ENCODE results near the gene PDGFC. TPM values are rescaled to one million over a fixed set of nuclear protein-coding genes. Genes with fewer than 3 reads are reported as not detected.

The PDGFC gene
- polyA plus RNA-seq, 1 donor from 2014 or later = 3.8 TPM

GRCh38 chr4:156968479-156968984 is 3.1 kb downstream of the PDGFC start:
- Histone ChIP-seq H3K9ac (ENCODE audit: low read length) (no peak overlapping the region), H3F3A (ENCODE audit: insufficient read depth, low read length, poor library complexity, severe bottlenecking) (peaks cover 3% of the 10 kb centered on the region), H3K4me2 (ENCODE audit: low read length) (peak overlapping the region; percentile 25), H3K27ac (ENCODE audit: low read length) (no peak overlapping the region), H4K20me1 (ENCODE audit: insufficient read depth) (no peaks in the 10 kb centered on the region), H3K9me3 (ENCODE audit: low read length) (no peaks in the 10 kb centered on the region), H3K79me2 (replicated peaks; ENCODE audit: insufficient read depth, low read length) (peaks cover 25% of the 10 kb centered on the region), H3K27me3 (ENCODE audit: insufficient read depth, low read depth, low read length) (no peaks in the 10 kb centered on the region), H2AFZ (ENCODE audit: low read depth, low read length) (no peak overlapping the region), H3K4me3 (ENCODE audit: low read length) (peak overlapping the region; percentile 75), H3K9me2 (ENCODE audit: insufficient read depth, low read length) (no peaks in the 10 kb centered on the region), H3K36me3 (ENCODE audit: insufficient read depth, low read length) (no peaks in the 10 kb centered on the region)
- TF ChIP-seq SMC3 (conservative IDR thresholded peaks at IDR 0.05; ENCODE audit: poor library complexity) (peak; percentile 78), MXI1 (conservative IDR thresholded peaks at IDR 0.05; ENCODE audit: poor library complexity, severe bottlenecking) (no peak), RAD21 (conservative IDR thresholded peaks at IDR 0.05) (peak; percentile 77), CTCF (IDR thresholded peaks at IDR 0.05; ENCODE audit: poor library complexity, severe bottlenecking) (peak; percentile 77), TAF1 (IDR thresholded peaks at IDR 0.05; ENCODE audit: low read depth) (no peak), EP300 (conservative IDR thresholded peaks at IDR 0.05; ENCODE audit: poor library complexity, severe bottlenecking) (no peak), EZH2 (IDR thresholded peaks at IDR 0.05; ENCODE audit: borderline replicate concordance, insufficient read depth, low read length, poor library complexity, severe bottlenecking) (no peak)

- Histone ChIP-seq H3K27ac (ENCODE audit: low read length) (no peak overlapping the region), H3K4me2 (ENCODE audit: low read length) (no peak overlapping the region), H3F3A (ENCODE audit: insufficient read depth, low read length, poor library complexity, severe bottlenecking) (peaks cover 3% of the 10 kb centered on the region), H3K36me3 (ENCODE audit: insufficient read depth, low read length) (no peaks in the 10 kb centered on the region), H2AFZ (ENCODE audit: low read depth, low read length) (no peak overlapping the region), H4K20me1 (ENCODE audit: insufficient read depth) (no peaks in the 10 kb centered on the region), H3K9me3 (ENCODE audit: low read length) (no peaks in the 10 kb centered on the region), H3K9ac (ENCODE audit: low read length) (no peak overlapping the region), H3K9me2 (ENCODE audit: insufficient read depth, low read length) (no peaks in the 10 kb centered on the region), H3K27me3 (ENCODE audit: insufficient read depth, low read depth, low read length) (no peaks in the 10 kb centered on the region), H3K79me2 (replicated peaks; ENCODE audit: insufficient read depth, low read length) (peaks cover 28% of the 10 kb centered on the region), H3K4me3 (ENCODE audit: low read length) (no peak overlapping the region)
- TF ChIP-seq SMC3 (conservative IDR thresholded peaks at IDR 0.05; ENCODE audit: poor library complexity) (no peak), POLR2AphosphoS5 (IDR thresholded peaks at IDR 0.05) (no peak), EP300 (conservative IDR thresholded peaks at IDR 0.05; ENCODE audit: poor library complexity, severe bottlenecking) (no peak), CTCF (IDR thresholded peaks at IDR 0.05; ENCODE audit: poor library complexity, severe bottlenecking) (no peak), TAF1 (IDR thresholded peaks at IDR 0.05; ENCODE audit: low read depth) (no peak), MXI1 (conservative IDR thresholded peaks at IDR 0.05; ENCODE audit: poor library complexity, severe bottlenecking) (no peak), EZH2 (IDR thresholded peaks at IDR 0.05; ENCODE audit: borderline replicate concordance, insufficient read depth, low read length, poor library complexity, severe bottlenecking) (no peak), RAD21 (conservative IDR thresholded peaks at IDR 0.05) (no peak)
- TF ChIP-seq, protein P1, sequence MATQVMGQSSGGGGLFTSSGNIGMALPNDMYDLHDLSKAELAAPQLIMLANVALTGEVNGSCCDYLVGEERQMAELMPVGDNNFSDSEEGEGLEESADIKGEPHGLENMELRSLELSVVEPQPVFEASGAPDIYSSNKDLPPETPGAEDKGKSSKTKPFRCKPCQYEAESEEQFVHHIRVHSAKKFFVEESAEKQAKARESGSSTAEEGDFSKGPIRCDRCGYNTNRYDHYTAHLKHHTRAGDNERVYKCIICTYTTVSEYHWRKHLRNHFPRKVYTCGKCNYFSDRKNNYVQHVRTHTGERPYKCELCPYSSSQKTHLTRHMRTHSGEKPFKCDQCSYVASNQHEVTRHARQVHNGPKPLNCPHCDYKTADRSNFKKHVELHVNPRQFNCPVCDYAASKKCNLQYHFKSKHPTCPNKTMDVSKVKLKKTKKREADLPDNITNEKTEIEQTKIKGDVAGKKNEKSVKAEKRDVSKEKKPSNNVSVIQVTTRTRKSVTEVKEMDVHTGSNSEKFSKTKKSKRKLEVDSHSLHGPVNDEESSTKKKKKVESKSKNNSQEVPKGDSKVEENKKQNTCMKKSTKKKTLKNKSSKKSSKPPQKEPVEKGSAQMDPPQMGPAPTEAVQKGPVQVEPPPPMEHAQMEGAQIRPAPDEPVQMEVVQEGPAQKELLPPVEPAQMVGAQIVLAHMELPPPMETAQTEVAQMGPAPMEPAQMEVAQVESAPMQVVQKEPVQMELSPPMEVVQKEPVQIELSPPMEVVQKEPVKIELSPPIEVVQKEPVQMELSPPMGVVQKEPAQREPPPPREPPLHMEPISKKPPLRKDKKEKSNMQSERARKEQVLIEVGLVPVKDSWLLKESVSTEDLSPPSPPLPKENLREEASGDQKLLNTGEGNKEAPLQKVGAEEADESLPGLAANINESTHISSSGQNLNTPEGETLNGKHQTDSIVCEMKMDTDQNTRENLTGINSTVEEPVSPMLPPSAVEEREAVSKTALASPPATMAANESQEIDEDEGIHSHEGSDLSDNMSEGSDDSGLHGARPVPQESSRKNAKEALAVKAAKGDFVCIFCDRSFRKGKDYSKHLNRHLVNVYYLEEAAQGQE (IDR thresholded peaks at IDR 0.05; ENCODE audit: borderline replicate concordance) = no peak
Measured at GRCh38 chr4:156966836-156967235, 4.8 kb downstream of the PDGFC start.
